ENCODE measurements around the gene PERCC1. TPM values are rescaled to one million over a fixed set of nuclear protein-coding genes. Genes with fewer than 3 reads are reported as not detected.

PERCC1 gene
- total RNA-seq, 4 donors from 2014 or later: 1.2 TPM; not detected in 3

- Histone ChIP-seq H3K4me3 (no peak overlapping the region), H3K4me1 (peaks cover 0 to 4% (median 2%) of the 10 kb centered on the region in 4 donors), H3K27ac (no peak overlapping the region), H3K36me3 (no peaks in the 10 kb centered on the region), H3K9me3 (no peaks in the 10 kb centered on the region), H3K27me3 (peaks cover 19% of the 10 kb centered on the region)
- in situ Hi-C loops (cut with MboI; ENCODE audit: low pct_ligation_motif_present in 1 of 4, low pct_unique_long_range_greater_than_20kb in 1 of 4, low sequenced_read_pairs in 3 of 4): no loop called here
- 57% methylated on average over 14 of the region's 14 CpGs; no CpG with 5 or more reads in 1 of the 2 donors for WGBS, 2 donors (ENCODE audit: low coverage in 1 of 2)
- TF ChIP-seq POLR2AphosphoS5 (IDR thresholded peaks at IDR 0.05) (no peak), CTCF (IDR thresholded peaks at IDR 0.05) (no peak), EP300 (IDR thresholded peaks at IDR 0.05; ENCODE audit: low read depth) (no peak), POLR2A (IDR thresholded peaks at IDR 0.05) (no peak)
- intact Hi-C loops (cut with DNase I; ENCODE audit: low total_unique reads): no loop called here
- DNase-seq: no peak
These were observed 592 bp upstream of the PERCC1 start for GRCh38 chr16:1430214-1430758.

GRCh38 chr16:1431497-1432270 lies 806 bp downstream of the PERCC1 start:
- H3K27me3 ChIP-seq: peaks cover 19% of the 10 kb centered on the region

GRCh38 chr16:1432388-1433262 lies 1.7 kb downstream of the PERCC1 start:
- Histone ChIP-seq H3K4me3 (no peak overlapping the region), H3K36me3 (no peaks in the 10 kb centered on the region), H3K4me1 (peaks cover 0 to 4% (median 2%) of the 10 kb centered on the region in 4 donors), H3K27me3 (peaks cover 19% of the 10 kb centered on the region), H3K9me3 (no peaks in the 10 kb centered on the region), H3K27ac (no peak overlapping the region)
- 50 to 88% methylated on average over 2 to 59 of the region's 63 CpGs for WGBS, 2 donors (ENCODE audit: low coverage in 1 of 2)
- intact Hi-C loops (cut with DNase I; ENCODE audit: low total_unique reads): no loop called here
- DNase-seq: no peak
- in situ Hi-C loops (cut with MboI; ENCODE audit: low pct_ligation_motif_present in 1 of 4, low pct_unique_long_range_greater_than_20kb in 1 of 4, low sequenced_read_pairs in 3 of 4): no loop called here
- TF ChIP-seq POLR2A (IDR thresholded peaks at IDR 0.05) (no peak), EP300 (IDR thresholded peaks at IDR 0.05; ENCODE audit: low read depth) (no peak), POLR2AphosphoS5 (IDR thresholded peaks at IDR 0.05) (no peak), CTCF (IDR thresholded peaks at IDR 0.05) (no peak)

More at GRCh38 chr16:1431497-1432270, 806 bp downstream of the PERCC1 start:
- no peaks in the 10 kb centered on the region for H3K9me3 ChIP-seq
- H3K36me3 ChIP-seq: no peaks in the 10 kb centered on the region
- intact Hi-C loops (cut with DNase I; ENCODE audit: low total_unique reads) (no loop called here), in situ Hi-C loops (cut with MboI; ENCODE audit: low pct_ligation_motif_present in 1 of 4, low pct_unique_long_range_greater_than_20kb in 1 of 4, low sequenced_read_pairs in 3 of 4) (no loop called here)
- TF ChIP-seq CTCF (IDR thresholded peaks at IDR 0.05): no peak
- TF ChIP-seq POLR2A (IDR thresholded peaks at IDR 0.05): no peak
- TF ChIP-seq EP300 (IDR thresholded peaks at IDR 0.05; ENCODE audit: low read depth): no peak
- TF ChIP-seq POLR2AphosphoS5 (IDR thresholded peaks at IDR 0.05): no peak
- no peak overlapping the region for H3K4me3 ChIP-seq
- peaks cover 0 to 4% (median 2%) of the 10 kb centered on the region in 4 donors for H3K4me1 ChIP-seq
- no peak overlapping the region for H3K27ac ChIP-seq
- 70% methylated on average over 18 of the region's 20 CpGs; no CpG with 5 or more reads in 1 of the 2 donors for WGBS, 2 donors (ENCODE audit: low coverage in 1 of 2)
- no peak for DNase-seq

- no peak for TF ChIP-seq POLR2AphosphoS5 (IDR thresholded peaks at IDR 0.05)
- no peak for TF ChIP-seq CTCF (IDR thresholded peaks at IDR 0.05)
- TF ChIP-seq POLR2A (IDR thresholded peaks at IDR 0.05): no peak
- no peak for TF ChIP-seq EP300 (IDR thresholded peaks at IDR 0.05; ENCODE audit: low read depth)
- 88% methylated on average over 11 of the region's 14 CpGs; no CpG with 5 or more reads in 1 of the 2 donors for WGBS, 2 donors (ENCODE audit: low coverage in 1 of 2)
- H3K27me3 ChIP-seq: peaks cover 19% of the 10 kb centered on the region
- H3K4me1 ChIP-seq: peaks cover 0 to 4% (median 2%) of the 10 kb centered on the region in 4 donors
- no peaks in the 10 kb centered on the region for H3K9me3 ChIP-seq
- H3K27ac ChIP-seq: no peak overlapping the region
- in situ Hi-C loops (cut with MboI; ENCODE audit: low pct_ligation_motif_present in 1 of 4, low pct_unique_long_range_greater_than_20kb in 1 of 4, low sequenced_read_pairs in 3 of 4) (no loop called here), intact Hi-C loops (cut with DNase I; ENCODE audit: low total_unique reads) (no loop called here)
- no peak for DNase-seq
- no peaks in the 10 kb centered on the region for H3K36me3 ChIP-seq
- H3K4me3 ChIP-seq: no peak overlapping the region
These were observed 2.3 kb downstream of the PERCC1 start for GRCh38 chr16:1433263-1433560.
